ENCODE data around the gene MAGEB18.

The MAGEB18 gene

DNA sequence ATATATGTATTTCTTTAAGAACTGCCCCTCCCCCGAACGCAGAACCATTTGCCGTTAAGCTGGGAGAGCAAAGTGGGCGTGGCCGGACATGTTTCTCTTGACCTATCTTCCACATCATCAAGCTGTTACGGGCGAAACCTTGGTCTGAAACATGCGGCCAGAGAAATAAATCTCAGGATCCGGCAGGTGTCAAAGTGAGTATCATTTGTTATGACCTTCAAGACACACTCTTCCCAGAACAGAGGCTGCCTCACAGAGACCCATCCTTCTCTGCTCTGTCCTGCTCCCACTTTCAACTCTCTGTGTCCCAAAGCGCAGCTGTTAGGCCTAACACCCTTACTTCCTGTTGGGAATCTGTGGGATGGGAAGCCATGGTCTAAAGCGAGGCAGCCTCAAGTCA, at the start of gene MAGEB18:
Gene MAGEB18, plus strand, starts transcription at position 70 of the 400 bp plus-strand sequence. CDS start 643 bp downstream, outside the sequence.
- DNase-seq: no peak

DNA sequence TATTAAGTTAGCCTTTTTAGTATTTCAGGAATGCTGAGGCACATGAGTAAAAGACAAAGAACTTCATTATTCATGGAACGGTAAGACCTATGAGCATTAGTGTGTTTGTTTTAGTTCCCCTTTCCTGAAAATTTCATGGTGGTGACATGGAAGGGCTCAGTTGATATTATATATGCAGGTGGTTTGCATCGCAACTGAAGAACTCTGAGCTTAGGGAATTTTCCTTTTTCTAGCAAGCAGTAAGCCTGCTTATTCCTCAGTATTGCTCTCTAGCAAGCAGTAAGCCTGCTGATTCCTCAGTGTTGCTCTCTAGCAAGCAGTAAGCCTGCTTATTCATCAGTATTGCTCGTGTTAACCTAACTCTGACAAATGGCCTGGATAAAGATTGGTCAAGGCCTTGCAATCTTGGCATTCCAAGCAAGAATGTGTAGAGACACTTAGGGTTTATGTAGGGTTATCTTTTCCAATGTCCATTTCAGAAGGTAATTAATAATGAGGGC, 37.7 kb upstream of the MAGEB18 start:
- DNase-seq: no peak

DNA sequence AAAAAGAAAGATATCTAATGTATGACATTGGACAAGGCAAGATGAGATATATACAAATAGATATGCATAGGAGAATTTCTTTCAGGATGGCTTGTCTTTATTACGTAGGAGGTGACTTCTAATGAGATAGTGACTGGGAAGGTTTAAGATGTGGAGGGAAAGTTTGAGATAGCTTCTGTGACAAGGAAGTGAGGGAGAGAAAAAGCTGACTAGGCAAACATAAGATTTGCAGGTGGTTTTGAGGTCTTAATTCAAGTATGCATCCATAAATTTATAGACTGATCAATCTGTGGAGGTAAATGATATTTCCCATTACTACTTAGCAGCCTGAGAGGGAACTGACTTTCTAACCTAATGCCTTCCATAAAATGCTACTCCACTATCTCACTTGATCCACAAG, 29.0 kb upstream of the MAGEB18 start:
- no peak for DNase-seq

GRCh38 chrX:26146024-26146423, 7.9 kb downstream of the MAGEB18 start:
- DNase-seq: no peak

DNA sequence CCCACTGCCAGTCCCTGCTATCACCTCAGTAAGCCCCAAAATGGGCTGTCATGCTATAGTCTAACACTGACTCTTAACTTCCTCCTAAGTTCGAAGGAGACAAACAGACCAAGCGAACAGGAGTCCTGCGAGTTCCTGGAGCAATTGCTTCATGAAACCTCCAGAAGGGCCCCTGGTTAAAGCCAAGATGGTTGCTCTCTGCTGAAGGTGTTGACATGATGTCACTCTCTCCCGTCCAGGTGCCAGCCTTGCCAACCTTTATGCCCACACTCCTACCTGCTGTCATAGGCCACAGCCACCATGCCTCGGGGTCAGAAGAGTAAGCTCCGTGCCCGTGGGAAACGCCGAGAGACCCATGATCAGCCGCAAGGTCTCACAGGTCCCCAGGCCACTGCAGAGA, 22.2 kb downstream of the MAGEB18 start, which contains the start of gene MAGEB6B:
Gene MAGEB6B, plus strand, starts transcription at position 301 of the 400 bp plus-strand sequence. Its CDS starts 0 bp downstream, at position 301.
- DNase-seq: no peak
